Endothelial cell of umbilical vein (primary cell): ENCODE data around the gene CEMIP. TPM values are rescaled to one million over a fixed set of nuclear protein-coding genes. Genes with fewer than 3 reads are reported as not detected.

Experiments used
- BruUV-seq: library from RNA; stranded (reverse); fragments of 400-500 nt; replicated peaks from 2 replicates; lab custom pipeline; 2021; lab: Mats Ljungman, UMichigan
- CTCF ChIA-PET: fragments of 300-600, 350-600 bp; sonication (Branson Sonifier 250); formaldehyde crosslinking; loops from one replicate; lab custom pipeline; 2021; ENCODE audit warnings: antibody characterized with exemption, inconsistent platforms; lab: Charles Lee
- POLR2A ChIA-PET: fragments of 300-600, 350-600 bp; sonication (Branson Sonifier 250); formaldehyde crosslinking; loops from one replicate; lab custom pipeline; 2021; ENCODE audit warnings: antibody characterized with exemption, inconsistent platforms; lab: Charles Lee
- DNase-seq: peaks from one replicate; pipeline ENCODE4 v3.0.0-alpha.2; 2011; ENCODE audit warnings: low read depth, low spot score
- FAIRE-seq: peaks from 2 replicates; lab custom pipeline; 2011; peaks lifted over from hg19 to GRCh38; lab: Jason Lieb, UNC
- H2AFZ ChIP-seq: 2 replicates; pipeline ENCODE4 v1.6.0; 2012; ENCODE audit warnings: low read depth, low read length, control low read depth, inconsistent platforms
- H3K27ac ChIP-seq: 2 replicates; pipeline ENCODE4 v1.5.1; 2011; ENCODE audit warnings: low read depth, mild to moderate bottlenecking, control low read depth, low read length, moderate library complexity; ENCODE audit not compliant: insufficient read depth
- H3K27me3 ChIP-seq, 2 experiments: 2 replicates each; pipeline versions ENCODE4 v1.6.0 to v1.6.1; 2011; ENCODE audit warnings: low read length in 2 of 2, mixed read lengths in 1 of 2; ENCODE audit not compliant: control insufficient read depth in 2 of 2, insufficient read depth in 2 of 2
- H3K36me3 ChIP-seq, 2 experiments: 2 replicates in 1 of 2; 3 replicates in 1 of 2; pipeline ENCODE4 v1.5.1; 2011; ENCODE audit warnings: low read length in 2 of 2, mild to moderate bottlenecking in 1 of 2, moderate library complexity in 1 of 2; ENCODE audit not compliant: control insufficient read depth in 2 of 2, insufficient read depth in 2 of 2; ENCODE audit errors: extremely low read depth in 1 of 2
- H3K4me1 ChIP-seq: 3 replicates; pipeline ENCODE4 v1.5.1; 2011; ENCODE audit warnings: mild to moderate bottlenecking, low read length; ENCODE audit not compliant: control insufficient read depth, insufficient read depth; ENCODE audit errors: extremely low read depth
- H3K4me2 ChIP-seq: 2 replicates; pipeline ENCODE4 v1.6.1; 2011; ENCODE audit warnings: low read length, control low read depth, mixed read lengths; ENCODE audit not compliant: insufficient read depth
- H3K4me3 ChIP-seq, 3 experiments: fragments of 200-600 bp in 1 of 3; sonication (generic), shearing (Covaris generic) in 1 of 3; replicated peaks in 1 of 3; 2 replicates each; pipeline ENCODE4 v1.5.1; 2011 to 2016; ENCODE audit warnings: control low read depth in 3 of 3, low read length in 3 of 3, mild to moderate bottlenecking in 2 of 3, inconsistent platforms in 1 of 3, low read depth in 1 of 3, moderate library complexity in 1 of 3; ENCODE audit not compliant: insufficient read depth in 1 of 3
- H3K79me2 ChIP-seq: 2 replicates; pipeline ENCODE4 v1.6.0; 2012; ENCODE audit warnings: low read length, inconsistent platforms; ENCODE audit not compliant: control insufficient read depth, insufficient read depth
- H3K9ac ChIP-seq: replicated peaks from 2 replicates; pipeline ENCODE3; 2011; ENCODE audit warnings: low read length, control low read depth; ENCODE audit not compliant: insufficient read depth; ENCODE audit errors: extremely low read depth
- H3K9me1 ChIP-seq: replicated peaks from 3 replicates; pipeline ENCODE4 v1.6.0; 2011; ENCODE audit warnings: mild to moderate bottlenecking, low read length; ENCODE audit not compliant: control insufficient read depth, insufficient read depth; ENCODE audit errors: extremely low read depth
- H3K9me3 ChIP-seq: replicated peaks from 2 replicates; pipeline ENCODE4 v1.5.1; 2012; ENCODE audit warnings: low read length, inconsistent platforms; ENCODE audit not compliant: control insufficient read depth, insufficient read depth
- H4K20me1 ChIP-seq: replicated peaks from 2 replicates; pipeline ENCODE3; 2011; ENCODE audit warnings: mild to moderate bottlenecking, low read length; ENCODE audit not compliant: control insufficient read depth, insufficient read depth; ENCODE audit errors: extremely low read depth
- CTCF ChIP-seq, 2 donors: IDR thresholded peaks; 1 replicate in 1 of 2; 2 replicates in 1 of 2; pipeline ENCODE4 v1.5.1; 2011; ENCODE audit warnings: low read length in 2 of 2, mild to moderate bottlenecking in 2 of 2, moderate library complexity in 2 of 2, control low read depth in 1 of 2, inconsistent platforms in 1 of 2, low read depth in 1 of 2; ENCODE audit not compliant: insufficient read depth in 1 of 2; ENCODE audit errors: extremely low read depth in 1 of 2
- EZH2 ChIP-seq: IDR thresholded peaks from 2 replicates; pipeline ENCODE4 v1.6.1; 2012; ENCODE audit warnings: borderline replicate concordance, low read depth, mild to moderate bottlenecking, moderate library complexity, low read length, inconsistent platforms; ENCODE audit not compliant: severe bottlenecking
- FOS ChIP-seq: IDR thresholded peaks from 2 replicates; pipeline ENCODE4 v1.6.1; 2011; ENCODE audit warnings: mild to moderate bottlenecking, low read length, moderate library complexity, borderline replicate concordance; ENCODE audit not compliant: insufficient read depth
- GATA2 ChIP-seq: IDR thresholded peaks from 2 replicates; pipeline ENCODE4 v1.7.0; 2011; ENCODE audit warnings: low read depth, mild to moderate bottlenecking, moderate library complexity, mixed read lengths, low read length; ENCODE audit not compliant: insufficient read length, insufficient read depth
- JUN ChIP-seq: IDR thresholded peaks from 2 replicates; pipeline ENCODE4 v1.6.1; 2011; ENCODE audit warnings: borderline replicate concordance, low read depth; ENCODE audit not compliant: insufficient read length, insufficient read depth
- MYC ChIP-seq: IDR thresholded peaks from one replicate; pipeline ENCODE4 v1.6.1; 2011; ENCODE audit warnings: mild to moderate bottlenecking, low read depth, low read length
- POLR2A ChIP-seq: IDR thresholded peaks from 2 replicates; pipeline ENCODE4 v1.6.1; 2012; ENCODE audit warnings: low read depth, mild to moderate bottlenecking, control low read depth, low read length
- POLR2AphosphoS5 ChIP-seq: IDR thresholded peaks from 2 replicates; pipeline ENCODE4 v1.6.1; 2012; ENCODE audit warnings: low read depth, mild to moderate bottlenecking, control low read depth, low read length, moderate library complexity; ENCODE audit not compliant: insufficient read depth
- dilution Hi-C: fragments of 300-500 bp; cut with MboI; formaldehyde crosslinking; loops from one replicate; pipeline ENCODE4 v1.15.0; 2019; ENCODE audit warnings: low sequenced_read_pairs; ENCODE audit not compliant: extremely low pct_ligation_motif_present
- intact Hi-C: fragments of 100-400 bp; cut with micrococcal nuclease; formaldehyde crosslinking; loops from one replicate; pipeline ENCODE4 v1.10.0; 2022
- polyA plus RNA-seq, 4 experiments: library from polyadenylated mRNA; depleted of rRNA in 3 of 4; stranded (reverse) in 3 of 4; unstranded in 1 of 4; fragments of >200 nt; gene quantifications; 2 replicates each; pipeline versions ENCODE4 v1.2.1 to v1.2.3, GENCODE V29; 2011 to 2012; ENCODE audit warnings: missing spikeins in 1 of 4
- total RNA-seq: library from RNA; stranded (reverse); gene quantifications from 2 replicates; pipeline ENCODE4 v1.2.3, GENCODE V29; 2021
- TF ChIP-seq, protein P1 (sequence below): IDR thresholded peaks from 2 replicates; pipeline ENCODE4 v1.6.1; 2011; ENCODE audit not compliant: insufficient read depth, insufficient read length

The CEMIP gene
- total and polyA plus RNA-seq, 2 donors (not counting 3 experiments of a cell fraction or from before 2014, with no cell fraction given): 0.01 TPM; not detected in 1

- H3K36me3 ChIP-seq: no peaks in the 10 kb centered on the region
Observed at GRCh38 chr15:80926126-80926525, 147.0 kb downstream of the CEMIP start.

More at GRCh38 chr15:80926126-80926525, 147.0 kb downstream of the CEMIP start:
- H3K27ac ChIP-seq: no peak overlapping the region
- dilution Hi-C loops: no loop called here
- H3K79me2 ChIP-seq: no peaks in the 10 kb centered on the region
- no peaks in the 10 kb centered on the region for H3K27me3 ChIP-seq
- H3K9ac ChIP-seq: no peak overlapping the region
- TF ChIP-seq JUN (no peak), POLR2AphosphoS5 (no peak), EZH2 (no peak), GATA2 (no peak), MYC (no peak), FOS (no peak), POLR2A (no peak), CTCF (IDR thresholded peaks at IDR 0.05; ENCODE audit: extremely low read depth in 1 of 2, insufficient read depth in 1 of 2, low read depth in 1 of 2, low read length in 2 of 2) (no peak)
- TF ChIP-seq, protein P1, sequence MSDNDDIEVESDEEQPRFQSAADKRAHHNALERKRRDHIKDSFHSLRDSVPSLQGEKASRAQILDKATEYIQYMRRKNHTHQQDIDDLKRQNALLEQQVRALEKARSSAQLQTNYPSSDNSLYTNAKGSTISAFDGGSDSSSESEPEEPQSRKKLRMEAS: no peak
- no peaks in the 10 kb centered on the region for H3K9me1 ChIP-seq
- intact Hi-C loops: no loop called here
- DNase-seq (no peak), FAIRE-seq (no peak)
- no peak overlapping the region for H3K4me3 ChIP-seq
- H3K4me2 ChIP-seq: no peak overlapping the region
- no peak overlapping the region for H2AFZ ChIP-seq
- H3K4me1 ChIP-seq: no peaks in the 10 kb centered on the region
- no peaks in the 10 kb centered on the region for H3K9me3 ChIP-seq
- CTCF ChIA-PET: interaction anchor here (0.5 to 1.1 kb wide), 3 partner anchors 9 to 113 kb away, joined by 3 read pairs; no protein-coding TSS in a partner anchor
- BruUV-seq: no TSS peak
- POLR2A ChIA-PET: no interaction called here
- no peaks in the 10 kb centered on the region for H4K20me1 ChIP-seq
